Pons (tissue), 1 donor: ENCODE data around the gene TMEM182.

ENCODE experiments used
- DNase-seq: peaks from one replicate; pipeline ENCODE4 v3.0.0-alpha.2; 2016; ENCODE audit warnings: low spot score

The TMEM182 gene

GRCh38 chr2:102761763-102762162 is at the start of gene TMEM182:
Gene TMEM182, plus strand, starts transcription at chr2:102762031. Its CDS starts 187 bp downstream, at chr2:102762218.
- DNase-seq, result no peak

- DNase-seq, result no peak
Observed at GRCh38 chr2:102717308-102718018, 44.4 kb upstream of the TMEM182 start.

- DNase-seq, result no peak
Observed at GRCh38 chr2:102718387-102719316, 43.2 kb upstream of the TMEM182 start.

- DNase-seq, result no peak
Observed at GRCh38 chr2:102724016-102724490, 37.8 kb upstream of the TMEM182 start.

GRCh38 chr2:102724553-102724952 is 37.3 kb upstream of the TMEM182 start:
- DNase-seq, result no peak

GRCh38 chr2:102726128-102727087 is 35.4 kb upstream of the TMEM182 start:
- DNase-seq, result peak; percentile 3

GRCh38 chr2:102735416-102736109 is 26.3 kb upstream of the TMEM182 start:
- DNase-seq, result peak; percentile 4

- DNase-seq, result no peak
Observed at GRCh38 chr2:102736110-102736409, 25.8 kb upstream of the TMEM182 start.

GRCh38 chr2:102736410-102737409 is 25.1 kb upstream of the TMEM182 start:
- peak; percentile 64 for DNase-seq

- DNase-seq, result no peak
Observed at GRCh38 chr2:102737431-102737830, 24.4 kb upstream of the TMEM182 start.

- DNase-seq, result no peak
Observed at GRCh38 chr2:102743259-102743658, 18.6 kb upstream of the TMEM182 start.

- DNase-seq, result no peak
Observed at GRCh38 chr2:102748107-102748506, 13.7 kb upstream of the TMEM182 start.

GRCh38 chr2:102749938-102750337 is 11.9 kb upstream of the TMEM182 start:
- no peak for DNase-seq

GRCh38 chr2:102753563-102754159 is 8.2 kb upstream of the TMEM182 start:
- DNase-seq, result peak; percentile 53

- DNase-seq, result no peak
Observed at GRCh38 chr2:102754456-102755145, 7.2 kb upstream of the TMEM182 start.

GRCh38 chr2:102755284-102755683 is 6.5 kb upstream of the TMEM182 start:
- DNase-seq, result no peak

- DNase-seq, result no peak
Observed at GRCh38 chr2:102758439-102758838, 3.4 kb upstream of the TMEM182 start.

- peak; percentile 14 for DNase-seq
Observed at GRCh38 chr2:102764083-102764482, 2.3 kb downstream of the TMEM182 start.

GRCh38 chr2:102765061-102765460 is 3.2 kb downstream of the TMEM182 start:
- DNase-seq, result no peak
